Erythroblast (primary cell): ENCODE results near the gene CTNNBIP1.

Experiments
- GATA1 ChIP-seq: IDR thresholded peaks from 2 replicates; pipeline ENCODE4 v1.6.1; 2011; ENCODE audit warnings: low read depth, mild to moderate bottlenecking, control low read depth, low read length, moderate library complexity
- POLR2A ChIP-seq: IDR thresholded peaks from 2 replicates; pipeline ENCODE4 v1.6.1; 2011; ENCODE audit warnings: mild to moderate bottlenecking, low read length

DNA sequence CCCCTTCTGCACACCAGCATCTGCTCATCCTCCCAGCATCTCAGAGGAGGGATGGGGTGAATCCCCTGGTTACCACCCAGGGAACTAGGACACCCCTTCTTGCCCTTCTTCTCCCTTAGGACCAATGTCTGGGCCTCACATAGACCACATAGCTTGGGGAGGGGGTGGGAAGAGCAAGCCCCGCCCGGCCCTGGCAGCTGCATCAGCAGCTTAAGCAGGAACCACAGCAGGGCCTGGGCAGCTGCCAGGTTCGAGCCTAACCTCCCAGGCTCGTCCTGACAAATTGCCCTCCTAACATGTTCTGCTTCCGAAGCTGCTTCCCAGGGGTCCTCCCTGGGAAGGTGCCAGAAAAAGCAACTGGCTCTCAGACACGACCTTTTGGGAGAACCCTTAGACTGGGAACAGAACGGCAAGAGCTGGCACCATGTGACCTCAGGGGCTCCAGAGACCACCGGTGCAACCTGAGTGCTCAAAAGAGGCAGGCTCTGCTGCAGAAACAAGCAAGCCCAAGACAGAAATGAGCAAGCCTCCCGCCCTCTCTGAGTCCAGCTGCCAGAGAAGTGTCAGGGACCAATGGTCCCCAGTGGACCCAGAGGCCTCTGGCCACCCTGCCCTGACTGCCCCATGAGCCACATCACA, 67.9 kb downstream of the CTNNBIP1 start:
- TF ChIP-seq POLR2A (no peak), GATA1 (no peak)
